ENCODE measurements around the gene RFNG. TPM values are rescaled to one million over a fixed set of nuclear protein-coding genes. Genes with fewer than 3 reads are reported as not detected.
A peak's percentile ranks its signal among the peaks of the same experiment; 100 is the strongest.

The RFNG gene
- total and polyA plus RNA-seq, 8 donors: 12.5 to 66.5 (median 27.1) TPM

- peak in 1 of 2 donors; percentile 69 for DNase-seq
- TF ChIP-seq POLR2AphosphoS5 (IDR thresholded peaks at IDR 0.05): peak in 1 of 3 donors; percentile 20
- TF ChIP-seq POLR2A (IDR thresholded peaks at IDR 0.05): no peak
- Histone ChIP-seq H3K4me3 (no peak overlapping the region), H3K36me3 (peaks cover 0 to 43% (median 38%) of the 10 kb centered on the region in 4 donors), H3K9me3 (no peaks in the 10 kb centered on the region), H3K4me1 (peaks cover 0 to 19% (median 12%) of the 10 kb centered on the region in 4 donors), H3K27ac (peak overlapping the region in 2 of 5 donors; percentile 33 to 77), H3K27me3 (no peaks in the 10 kb centered on the region)
- WGBS, 5 donors: 73 to 82% (median 77%) methylated on average over 17 to 22 of the region's 22 CpGs
- intact Hi-C loops (cut with DNase I; ENCODE audit: low total_unique reads): no loop called here
These were observed 38.3 kb downstream of the RFNG start for GRCh38 chr17:82013341-82013740.

- no peaks in the 10 kb centered on the region for H3K27me3 ChIP-seq
- peaks cover 0 to 18% (median 6%) of the 10 kb centered on the region in 4 donors for H3K4me1 ChIP-seq
- no peak for DNase-seq
- H3K36me3 ChIP-seq: peaks cover 0 to 40% (median 32%) of the 10 kb centered on the region in 4 donors
- intact Hi-C loops (cut with DNase I; ENCODE audit: low total_unique reads): no loop called here
- H3K4me3 ChIP-seq: no peak overlapping the region
- WGBS, 5 donors: 75 to 91% (median 79%) methylated on average over 10 to 19 of the region's 19 CpGs
- peak overlapping the region in 3 of 5 donors; percentile 33 to 77 (median 38) for H3K27ac ChIP-seq
- TF ChIP-seq POLR2AphosphoS5 (IDR thresholded peaks at IDR 0.05): no peak
- TF ChIP-seq, protein P1, sequence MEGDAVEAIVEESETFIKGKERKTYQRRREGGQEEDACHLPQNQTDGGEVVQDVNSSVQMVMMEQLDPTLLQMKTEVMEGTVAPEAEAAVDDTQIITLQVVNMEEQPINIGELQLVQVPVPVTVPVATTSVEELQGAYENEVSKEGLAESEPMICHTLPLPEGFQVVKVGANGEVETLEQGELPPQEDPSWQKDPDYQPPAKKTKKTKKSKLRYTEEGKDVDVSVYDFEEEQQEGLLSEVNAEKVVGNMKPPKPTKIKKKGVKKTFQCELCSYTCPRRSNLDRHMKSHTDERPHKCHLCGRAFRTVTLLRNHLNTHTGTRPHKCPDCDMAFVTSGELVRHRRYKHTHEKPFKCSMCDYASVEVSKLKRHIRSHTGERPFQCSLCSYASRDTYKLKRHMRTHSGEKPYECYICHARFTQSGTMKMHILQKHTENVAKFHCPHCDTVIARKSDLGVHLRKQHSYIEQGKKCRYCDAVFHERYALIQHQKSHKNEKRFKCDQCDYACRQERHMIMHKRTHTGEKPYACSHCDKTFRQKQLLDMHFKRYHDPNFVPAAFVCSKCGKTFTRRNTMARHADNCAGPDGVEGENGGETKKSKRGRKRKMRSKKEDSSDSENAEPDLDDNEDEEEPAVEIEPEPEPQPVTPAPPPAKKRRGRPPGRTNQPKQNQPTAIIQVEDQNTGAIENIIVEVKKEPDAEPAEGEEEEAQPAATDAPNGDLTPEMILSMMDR (IDR thresholded peaks at IDR 0.05): no peak
- TF ChIP-seq POLR2A (IDR thresholded peaks at IDR 0.05): no peak
- no peak for TF ChIP-seq EP300 (IDR thresholded peaks at IDR 0.05)
- H3K9me3 ChIP-seq: no peaks in the 10 kb centered on the region
These were observed 38.8 kb downstream of the RFNG start for GRCh38 chr17:82012640-82013295.

- Histone ChIP-seq H3K4me3 (no peak overlapping the region), H3K27me3 (no peaks in the 10 kb centered on the region), H3K27ac (peak overlapping the region in 3 of 5 donors; percentile 33 to 77 (median 38)), H3K36me3 (peaks cover 0 to 40% (median 30%) of the 10 kb centered on the region in 4 donors), H3K4me1 (peaks cover 0 to 18% (median 6%) of the 10 kb centered on the region in 4 donors), H3K9me3 (no peaks in the 10 kb centered on the region)
- no peak for DNase-seq
- WGBS, 5 donors: 71 to 88% (median 82%) methylated on average over 16 to 20 of the region's 20 CpGs
- TF ChIP-seq EP300 (IDR thresholded peaks at IDR 0.05) (no peak), POLR2AphosphoS5 (IDR thresholded peaks at IDR 0.05) (no peak), POLR2A (IDR thresholded peaks at IDR 0.05) (no peak)
- TF ChIP-seq, protein P1 (IDR thresholded peaks at IDR 0.05): no peak
- intact Hi-C loops (cut with DNase I; ENCODE audit: low total_unique reads): no loop called here
These were observed 39.4 kb downstream of the RFNG start for GRCh38 chr17:82012261-82012639.

DNA sequence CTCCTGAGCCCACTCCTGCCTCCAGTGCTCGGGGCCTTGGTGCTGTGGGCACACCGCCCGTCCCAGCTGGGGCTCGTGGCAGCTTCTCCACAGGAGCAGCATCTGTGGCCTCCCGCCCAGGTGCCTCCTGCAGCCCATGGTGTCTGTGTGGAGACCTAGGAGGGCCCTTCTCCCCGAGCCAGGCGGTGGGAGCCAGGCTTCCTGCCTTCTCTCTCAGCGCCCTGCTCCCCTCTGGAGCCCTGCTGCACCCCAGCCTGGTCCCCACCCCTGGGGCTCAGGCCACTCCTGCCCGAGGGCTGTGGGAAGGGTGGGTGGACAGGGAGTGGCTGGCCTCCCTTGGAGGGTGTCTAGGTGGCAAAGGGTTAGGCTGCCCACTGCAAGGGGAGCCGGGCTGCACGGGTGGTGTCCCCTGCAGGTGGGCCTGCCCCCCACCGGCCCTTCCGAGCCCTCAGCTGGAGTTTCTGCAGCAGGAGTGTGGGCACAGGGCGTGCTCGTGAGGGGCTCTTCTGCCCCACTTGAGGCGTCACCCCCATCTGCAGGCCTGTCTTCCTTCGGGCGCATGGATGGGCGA, 39.9 kb downstream of the RFNG start:
- Histone ChIP-seq H3K27me3 (no peaks in the 10 kb centered on the region), H3K4me3 (no peak overlapping the region), H3K4me1 (peaks cover 0 to 19% (median 5%) of the 10 kb centered on the region in 4 donors), H3K9me3 (no peaks in the 10 kb centered on the region), H3K27ac (peak overlapping the region in 1 of 5 donors; percentile 77), H3K36me3 (peaks cover 0 to 40% (median 30%) of the 10 kb centered on the region in 4 donors)
- TF ChIP-seq EP300 (IDR thresholded peaks at IDR 0.05) (no peak), POLR2A (IDR thresholded peaks at IDR 0.05) (no peak), POLR2AphosphoS5 (IDR thresholded peaks at IDR 0.05) (no peak)
- TF ChIP-seq, protein P1 (IDR thresholded peaks at IDR 0.05): no peak
- 88 to 98% (median 92%) methylated on average over 7 to 19 of the region's 19 CpGs for WGBS, 5 donors
- no peak for DNase-seq
- intact Hi-C loops (cut with DNase I; ENCODE audit: low total_unique reads): no loop called here
